Loucy (cell line): ENCODE measurements around the gene TGM4.

Experiments used
- H2AFZ ChIP-seq: fragments of 200-600 bp; sonication (generic); 2 replicates; pipeline ENCODE4 v1.6.0; 2016; ENCODE audit warnings: antibody characterized with exemption, mild to moderate bottlenecking, low read length, moderate library complexity
- H3F3A ChIP-seq: fragments of 200-600 bp; 2 replicates; pipeline ENCODE4 v1.6.0; 2016; ENCODE audit warnings: antibody characterized with exemption, low read depth, mild to moderate bottlenecking
- H3K27me3 ChIP-seq: fragments of 200-600 bp; sonication (generic); 2 replicates; pipeline ENCODE4 v1.6.1; 2014; ENCODE audit warnings: low read length, mild to moderate bottlenecking; ENCODE audit not compliant: insufficient read depth, poor library complexity, severe bottlenecking
- H3K36me3 ChIP-seq: fragments of 200-600 bp; sonication (generic); 2 replicates; pipeline ENCODE4 v1.6.1; 2016; ENCODE audit warnings: low read length; ENCODE audit not compliant: insufficient read depth
- H3K4me1 ChIP-seq: fragments of 200-600 bp; sonication (generic); 2 replicates; pipeline ENCODE4 v1.5.1; 2014; ENCODE audit warnings: low read length, mild to moderate bottlenecking; ENCODE audit not compliant: insufficient read depth, poor library complexity, severe bottlenecking
- H3K4me2 ChIP-seq: fragments of 200-600 bp; sonication (generic); 2 replicates; pipeline ENCODE4 v1.6.0; 2014; ENCODE audit warnings: antibody characterized with exemption, low read length, low read depth, mild to moderate bottlenecking; ENCODE audit not compliant: poor library complexity, severe bottlenecking
- H3K4me3 ChIP-seq: fragments of 200-600 bp; sonication (generic); 2 replicates; pipeline ENCODE4 v1.5.1; 2014; ENCODE audit warnings: low read length, mild to moderate bottlenecking, mixed read lengths; ENCODE audit not compliant: poor library complexity, severe bottlenecking
- H3K79me2 ChIP-seq: fragments of 200-600 bp; sonication (generic); 2 replicates; pipeline ENCODE4 v1.6.1; 2014; ENCODE audit warnings: low read length; ENCODE audit not compliant: insufficient read depth
- H3K9ac ChIP-seq: fragments of 200-600 bp; sonication (generic); 2 replicates; pipeline ENCODE4 v1.6.0; 2014; ENCODE audit warnings: mild to moderate bottlenecking, low read depth, low read length, moderate library complexity; ENCODE audit not compliant: poor library complexity, severe bottlenecking
- H3K9me2 ChIP-seq: fragments of 200-600 bp; sonication (generic); replicated peaks from 2 replicates; pipeline ENCODE4 v1.6.1; 2016; ENCODE audit warnings: low read depth, low read length, mixed read lengths
- H3K9me3 ChIP-seq: fragments of 200-600 bp; sonication (generic); 2 replicates; pipeline ENCODE4 v1.6.1; 2014; ENCODE audit warnings: mild to moderate bottlenecking, antibody characterized with exemption, low read length, low read depth; ENCODE audit not compliant: insufficient read depth
- H4K20me1 ChIP-seq: fragments of 200-600 bp; sonication (generic); 2 replicates; pipeline ENCODE4 v1.6.0; 2014; ENCODE audit warnings: antibody characterized with exemption, low read length, mild to moderate bottlenecking; ENCODE audit not compliant: insufficient read depth, poor library complexity, severe bottlenecking
- EZH2phosphoT487 ChIP-seq: fragments of 200-600 bp; IDR thresholded peaks from 2 replicates; pipeline ENCODE4 v1.6.1; 2018; ENCODE audit warnings: antibody characterized with exemption, mild to moderate bottlenecking, moderate library complexity, borderline replicate concordance
- TF ChIP-seq, protein P1 (sequence below): fragments of 200-600 bp; sonication (generic); conservative IDR thresholded peaks from 2 replicates; pipeline ENCODE4 v1.5.1; 2014; ENCODE audit warnings: mild to moderate bottlenecking, antibody characterized with exemption, low read length

TGM4 gene

DNA sequence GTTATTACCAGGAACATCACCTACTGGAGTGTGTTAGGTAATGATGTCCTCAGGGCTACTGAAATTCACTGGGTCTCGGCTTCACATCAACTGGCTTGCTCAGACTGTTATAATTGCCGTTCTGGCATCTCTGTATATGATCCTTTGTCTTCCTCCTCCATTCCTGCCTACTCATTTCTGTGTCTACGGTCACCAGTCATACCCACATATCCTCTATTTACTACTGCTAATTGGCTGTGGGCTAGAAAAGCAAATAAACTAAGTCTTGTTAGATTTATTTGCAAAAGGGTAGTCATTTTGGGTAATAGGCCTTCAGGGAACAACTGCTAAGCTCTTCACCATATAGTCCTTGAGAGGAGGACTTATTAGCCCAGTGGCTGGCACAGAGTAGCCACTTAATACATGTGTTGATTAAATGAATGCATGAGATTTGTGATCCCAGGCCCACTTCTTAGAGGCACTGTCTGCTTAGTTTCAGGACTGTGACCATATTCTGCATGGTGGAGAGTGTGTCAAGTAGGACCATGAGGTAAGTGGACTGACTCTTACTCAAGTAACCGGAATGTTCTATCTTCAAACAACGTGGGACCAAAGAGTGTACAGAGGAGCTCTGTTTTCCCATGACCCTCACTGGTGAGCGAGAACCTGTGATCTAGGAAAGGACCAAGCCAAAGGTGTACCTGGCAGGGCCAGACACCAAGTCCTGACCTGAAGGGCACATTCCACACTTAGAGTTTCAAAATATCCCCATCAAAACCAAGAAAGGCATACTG lies 88.4 kb downstream of the TGM4 start:
- no peaks in the 10 kb centered on the region for H3F3A ChIP-seq
- no peaks in the 10 kb centered on the region for H4K20me1 ChIP-seq
- H3K4me2 ChIP-seq, result no peak overlapping the region
- H3K9ac ChIP-seq, result no peak overlapping the region
- H3K79me2 ChIP-seq, result peaks cover 80% of the 10 kb centered on the region
- no peaks in the 10 kb centered on the region for H3K27me3 ChIP-seq
- no peaks in the 10 kb centered on the region for H3K9me2 ChIP-seq
- H3K4me3 ChIP-seq, result no peak overlapping the region
- no peaks in the 10 kb centered on the region for H3K9me3 ChIP-seq
- H2AFZ ChIP-seq, result no peak overlapping the region
- peaks cover 45% of the 10 kb centered on the region for H3K4me1 ChIP-seq
- TF ChIP-seq, protein P1, sequence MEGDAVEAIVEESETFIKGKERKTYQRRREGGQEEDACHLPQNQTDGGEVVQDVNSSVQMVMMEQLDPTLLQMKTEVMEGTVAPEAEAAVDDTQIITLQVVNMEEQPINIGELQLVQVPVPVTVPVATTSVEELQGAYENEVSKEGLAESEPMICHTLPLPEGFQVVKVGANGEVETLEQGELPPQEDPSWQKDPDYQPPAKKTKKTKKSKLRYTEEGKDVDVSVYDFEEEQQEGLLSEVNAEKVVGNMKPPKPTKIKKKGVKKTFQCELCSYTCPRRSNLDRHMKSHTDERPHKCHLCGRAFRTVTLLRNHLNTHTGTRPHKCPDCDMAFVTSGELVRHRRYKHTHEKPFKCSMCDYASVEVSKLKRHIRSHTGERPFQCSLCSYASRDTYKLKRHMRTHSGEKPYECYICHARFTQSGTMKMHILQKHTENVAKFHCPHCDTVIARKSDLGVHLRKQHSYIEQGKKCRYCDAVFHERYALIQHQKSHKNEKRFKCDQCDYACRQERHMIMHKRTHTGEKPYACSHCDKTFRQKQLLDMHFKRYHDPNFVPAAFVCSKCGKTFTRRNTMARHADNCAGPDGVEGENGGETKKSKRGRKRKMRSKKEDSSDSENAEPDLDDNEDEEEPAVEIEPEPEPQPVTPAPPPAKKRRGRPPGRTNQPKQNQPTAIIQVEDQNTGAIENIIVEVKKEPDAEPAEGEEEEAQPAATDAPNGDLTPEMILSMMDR, result no peak
- no peak for TF ChIP-seq EZH2phosphoT487
- peaks cover 15% of the 10 kb centered on the region; the same call in 1 of the 2 replicates for H3K36me3 ChIP-seq

DNA sequence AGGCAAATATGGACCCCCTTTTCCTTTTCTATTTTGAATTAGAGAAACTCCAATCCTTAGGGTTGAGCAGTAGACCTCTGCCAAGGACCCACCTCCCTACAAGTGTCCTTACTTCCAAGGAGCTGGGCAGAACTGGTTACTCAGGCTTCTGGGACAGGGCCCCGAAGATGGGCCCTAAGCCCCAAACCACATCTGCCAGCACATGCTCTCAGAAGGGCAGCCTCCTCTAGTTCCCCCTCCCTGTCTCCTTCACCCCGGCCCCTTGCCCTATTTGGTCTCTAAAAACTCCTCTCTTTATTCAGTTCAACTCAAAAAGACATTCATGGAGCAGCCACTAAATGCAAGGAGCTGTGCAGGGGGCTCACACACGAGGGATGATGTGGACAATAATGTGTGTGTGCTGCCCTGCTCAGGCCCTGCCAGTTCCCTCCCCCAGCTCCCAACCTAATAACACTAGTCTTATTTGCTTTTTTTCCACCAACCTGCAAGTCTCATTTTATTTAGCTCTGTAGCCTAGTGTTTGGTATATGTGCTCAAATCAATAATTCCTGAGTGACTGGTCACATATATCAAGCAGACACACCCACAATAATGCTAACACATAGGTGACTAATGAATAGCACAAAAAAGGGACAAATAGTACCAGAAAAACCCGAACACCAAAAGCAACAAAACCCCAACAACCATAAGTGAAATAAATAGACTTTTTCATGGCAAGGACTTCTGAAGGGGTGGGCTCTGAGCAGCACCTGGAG lies 89.3 kb downstream of the TGM4 start:
- peaks cover 90% of the 10 kb centered on the region for H3K79me2 ChIP-seq
- no peaks in the 10 kb centered on the region for H4K20me1 ChIP-seq
- no peak overlapping the region for H3K9ac ChIP-seq

More for the DNA sequence above, 89.3 kb downstream of the TGM4 start:
- Histone ChIP-seq H3K4me1 (peaks cover 55% of the 10 kb centered on the region), H3K9me2 (no peaks in the 10 kb centered on the region), H2AFZ (no peak overlapping the region), H3K4me3 (no peak overlapping the region), H3K27me3 (no peaks in the 10 kb centered on the region), H3K4me2 (no peak overlapping the region), H3K9me3 (no peaks in the 10 kb centered on the region), H3F3A (no peaks in the 10 kb centered on the region), H3K36me3 (peaks cover 6% of the 10 kb centered on the region; the same call in 1 of the 2 replicates)
- TF ChIP-seq EZH2phosphoT487, result no peak
- TF ChIP-seq, protein P1, result no peak
